T-helper 22 cell (primary cell): ENCODE measurements around the gene OXSM.

ENCODE experiments used
- DNase-seq: peaks from one replicate; pipeline ENCODE4 v3.0.0-alpha.2; 2020; ENCODE audit warnings: low read depth

The OXSM gene

DNA sequence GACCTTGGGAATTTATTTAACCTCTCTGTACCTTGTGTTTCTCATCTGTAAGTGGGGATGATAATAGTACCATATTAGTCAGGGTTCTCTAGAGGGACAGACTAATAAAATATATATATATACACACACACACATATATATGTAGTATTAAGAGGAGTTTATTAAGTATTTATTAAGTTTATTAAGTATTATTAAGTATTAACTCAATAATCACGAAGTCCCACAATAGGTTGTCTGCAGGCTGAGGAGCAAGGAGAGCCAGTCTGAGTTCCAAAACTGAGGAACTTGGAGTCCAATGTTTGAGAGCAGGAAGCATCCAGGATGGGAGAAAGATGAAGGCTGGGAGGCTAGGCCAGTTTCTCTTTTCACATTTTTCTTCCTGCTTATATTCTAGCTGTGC, 14.8 kb downstream of the OXSM start:
- no peak for DNase-seq

DNA sequence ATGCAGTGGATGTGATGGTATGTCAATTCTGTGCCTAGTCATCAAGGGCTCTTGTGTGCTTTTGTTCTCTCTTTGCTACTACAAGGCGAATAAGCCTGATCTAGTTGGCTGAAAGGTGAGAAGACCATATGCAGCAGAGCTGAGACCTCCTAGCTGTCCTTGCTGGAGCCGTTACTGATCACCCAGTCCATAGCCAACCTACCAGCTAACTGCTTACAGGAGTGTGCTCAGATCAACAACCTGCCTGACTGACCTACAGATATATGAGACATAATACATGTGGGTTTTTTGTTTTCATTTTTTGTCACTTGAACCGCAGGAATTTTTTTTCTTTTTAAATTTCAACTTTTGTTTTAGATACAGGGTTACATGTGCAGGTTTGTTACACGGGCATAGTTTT, 22.8 kb downstream of the OXSM start:
- DNase-seq, result no peak

DNA sequence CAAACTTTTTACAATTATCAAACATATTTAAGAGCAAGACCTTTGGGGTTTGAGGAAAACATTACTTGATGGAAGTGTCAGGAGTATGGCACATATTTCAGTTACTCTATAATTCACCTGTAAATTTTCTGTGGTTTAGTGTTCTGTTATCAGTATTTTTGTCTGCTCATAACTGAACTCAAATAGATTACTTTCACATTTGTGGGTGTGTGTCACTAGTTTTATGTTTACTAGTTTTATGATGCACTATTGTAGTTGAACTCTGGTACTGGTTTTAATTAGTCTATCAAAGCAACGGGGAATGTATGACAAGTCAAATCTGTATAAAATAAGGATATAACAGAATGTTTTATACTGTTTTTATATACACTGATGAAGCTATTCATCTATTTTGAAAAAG, 27.2 kb downstream of the OXSM start:
- DNase-seq, result no peak

DNA sequence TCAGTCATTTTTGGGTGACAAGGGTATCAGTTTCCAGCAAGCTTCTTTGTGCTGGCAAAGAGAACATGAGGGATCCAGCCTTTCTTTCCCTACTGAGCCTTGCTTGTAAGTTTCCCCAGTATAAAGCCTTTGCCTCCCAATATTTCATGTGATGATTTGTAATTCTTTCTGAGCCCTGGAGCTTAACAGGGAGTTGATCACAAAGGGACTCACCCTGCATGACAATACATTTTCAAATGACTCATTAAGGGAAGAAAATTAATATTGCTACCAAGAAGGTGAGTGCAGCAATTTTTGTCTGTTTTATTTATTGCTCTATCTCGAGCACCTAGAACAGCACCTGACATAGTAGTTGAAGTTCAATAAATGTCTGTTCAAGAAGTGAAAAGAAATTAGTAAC, 27.7 kb downstream of the OXSM start:
- no peak for DNase-seq

DNA sequence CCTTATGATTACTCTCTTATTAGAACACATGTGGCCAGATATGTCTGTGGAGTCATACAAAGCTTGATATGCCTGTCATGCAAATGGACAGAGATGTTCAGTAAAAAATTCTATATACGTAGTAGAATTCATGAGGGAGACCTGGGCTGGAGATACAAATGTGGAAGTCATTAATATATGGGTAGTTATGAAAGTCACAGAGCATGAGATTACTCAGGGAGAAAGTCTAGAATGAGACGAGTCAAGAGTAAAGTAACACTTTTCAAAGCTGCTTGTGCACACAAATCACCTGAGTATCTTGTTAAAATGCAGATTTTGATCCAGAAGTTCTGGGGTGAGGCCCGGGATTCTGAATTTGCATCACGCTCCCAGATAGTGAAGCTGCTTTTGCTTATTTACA, 28.4 kb downstream of the OXSM start:
- no peak for DNase-seq

DNA sequence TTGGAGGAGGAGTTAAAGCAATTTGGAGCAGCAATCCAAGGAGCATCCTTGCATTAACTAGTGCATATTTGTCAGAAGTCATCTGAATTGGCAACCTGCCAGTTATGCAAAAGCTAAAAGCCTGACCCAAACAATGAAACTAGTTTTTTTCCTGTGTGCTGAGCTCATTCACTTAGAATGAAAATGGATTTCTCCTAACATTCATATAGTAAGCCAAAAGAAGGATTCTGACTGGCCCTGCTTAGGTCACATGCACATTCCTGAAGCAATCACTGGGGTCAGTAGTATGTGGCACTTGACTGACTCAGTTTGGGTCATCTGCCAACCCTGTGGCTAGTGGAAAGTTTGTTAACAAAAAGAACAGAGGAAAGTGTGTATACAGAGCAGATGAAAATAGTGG, 30.5 kb downstream of the OXSM start:
- no peak for DNase-seq

DNA sequence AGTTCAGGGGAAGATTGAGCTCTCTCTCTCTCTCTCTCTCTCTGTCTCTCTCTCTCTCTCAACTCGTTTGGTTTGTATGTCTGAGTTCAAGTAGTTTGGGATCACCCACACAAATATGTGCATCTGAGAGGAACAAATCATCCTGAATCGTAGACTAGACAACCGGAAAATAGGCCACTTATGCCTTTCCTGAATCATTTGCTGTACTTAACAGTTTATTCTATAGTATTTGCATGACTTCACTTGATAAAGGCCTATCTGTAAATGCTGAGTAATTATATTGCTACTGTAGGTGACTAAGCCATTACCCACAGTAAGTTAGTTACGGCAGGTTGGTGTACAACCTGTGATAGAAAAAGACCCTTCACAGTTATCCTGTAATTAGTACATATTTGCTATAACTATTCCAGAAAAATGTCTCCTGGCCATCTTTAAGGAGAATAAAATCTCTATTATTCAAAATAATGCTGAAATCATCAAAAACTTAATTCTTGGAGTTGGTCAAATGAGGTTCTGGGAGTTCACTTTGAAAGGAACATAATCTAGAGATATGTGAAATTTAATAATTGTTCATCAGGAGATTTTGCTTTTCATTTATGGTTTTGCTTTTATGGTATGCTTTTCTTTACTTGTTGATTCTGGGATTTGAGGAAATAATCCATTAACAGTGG, 31.1 kb downstream of the OXSM start:
- DNase-seq, result no peak

DNA sequence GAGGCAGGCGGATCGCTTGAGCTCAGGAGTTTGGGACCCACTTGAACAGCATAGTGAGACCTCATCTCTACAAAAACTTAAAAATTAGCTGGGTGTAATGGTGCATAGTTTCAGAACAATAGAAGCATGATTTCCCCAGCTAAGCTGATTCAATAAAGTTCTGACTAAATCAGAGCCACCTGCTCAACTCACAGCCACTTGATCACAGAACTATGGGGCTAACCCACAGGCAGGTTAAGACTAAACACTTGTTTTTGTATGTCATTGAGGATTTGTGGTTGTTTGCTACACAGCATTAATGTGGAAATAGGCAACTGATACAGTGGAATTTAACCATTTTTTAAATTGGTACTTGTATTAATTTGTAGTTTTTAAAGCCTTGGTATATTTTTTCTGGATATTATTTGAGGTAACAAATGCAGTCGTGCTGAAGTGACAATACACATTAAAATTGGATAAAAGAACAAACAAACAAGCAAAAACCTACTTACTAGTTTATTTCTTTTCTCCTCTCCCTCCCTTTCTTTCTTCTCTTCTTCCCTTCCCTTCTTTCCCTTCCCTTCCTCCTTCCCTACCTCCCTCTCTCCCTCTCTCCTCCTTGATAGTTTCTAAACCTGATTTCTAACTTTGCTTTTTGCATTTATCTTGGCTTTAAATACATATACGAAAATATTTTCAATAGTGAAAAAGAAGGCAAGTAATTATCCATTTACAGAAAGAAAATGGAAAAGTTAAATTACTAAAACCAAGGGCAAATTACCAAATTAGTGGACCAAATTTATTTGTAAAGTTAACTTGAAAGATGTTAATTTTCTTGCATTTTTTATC, 32.1 kb downstream of the OXSM start:
- DNase-seq, result no peak

DNA sequence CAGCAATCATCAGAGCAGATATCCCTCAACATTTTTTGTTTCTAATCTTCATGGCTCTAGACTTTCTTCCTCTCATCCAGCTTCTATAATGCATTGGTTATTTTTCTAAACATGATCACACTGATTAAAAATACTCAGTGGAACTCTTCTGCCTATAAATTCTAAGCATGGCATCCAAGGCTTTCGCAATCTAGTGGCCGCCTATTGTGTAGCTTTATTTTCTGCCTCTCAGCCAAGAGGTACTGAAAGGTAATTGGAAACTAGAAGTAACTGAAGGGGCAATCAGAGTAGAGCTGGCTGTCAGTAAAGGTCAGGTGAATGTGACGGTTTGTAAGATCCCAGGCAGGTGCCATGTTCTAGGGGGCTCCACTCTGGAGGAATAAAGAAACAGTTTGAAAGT, 33.4 kb downstream of the OXSM start:
- DNase-seq, result no peak

DNA sequence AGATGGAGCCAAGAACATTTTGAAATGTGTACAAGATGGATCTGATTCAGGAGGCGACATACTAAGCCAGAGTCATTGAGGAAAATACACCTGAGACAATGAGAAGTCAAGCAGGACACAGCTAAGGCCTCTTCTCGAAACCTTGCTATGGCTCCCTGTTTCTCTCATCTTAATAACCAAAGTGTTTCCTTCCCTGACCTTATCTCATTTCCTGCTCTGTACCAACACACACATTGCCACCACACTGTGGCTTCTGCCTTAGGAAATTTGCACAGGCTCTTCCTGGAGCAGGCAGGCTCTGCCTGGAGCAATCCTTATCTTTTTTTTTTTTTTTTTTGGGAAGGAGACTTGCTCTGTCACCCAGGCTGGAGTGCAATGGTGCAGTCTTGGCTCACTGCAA, 36.6 kb downstream of the OXSM start:
- no peak for DNase-seq

DNA sequence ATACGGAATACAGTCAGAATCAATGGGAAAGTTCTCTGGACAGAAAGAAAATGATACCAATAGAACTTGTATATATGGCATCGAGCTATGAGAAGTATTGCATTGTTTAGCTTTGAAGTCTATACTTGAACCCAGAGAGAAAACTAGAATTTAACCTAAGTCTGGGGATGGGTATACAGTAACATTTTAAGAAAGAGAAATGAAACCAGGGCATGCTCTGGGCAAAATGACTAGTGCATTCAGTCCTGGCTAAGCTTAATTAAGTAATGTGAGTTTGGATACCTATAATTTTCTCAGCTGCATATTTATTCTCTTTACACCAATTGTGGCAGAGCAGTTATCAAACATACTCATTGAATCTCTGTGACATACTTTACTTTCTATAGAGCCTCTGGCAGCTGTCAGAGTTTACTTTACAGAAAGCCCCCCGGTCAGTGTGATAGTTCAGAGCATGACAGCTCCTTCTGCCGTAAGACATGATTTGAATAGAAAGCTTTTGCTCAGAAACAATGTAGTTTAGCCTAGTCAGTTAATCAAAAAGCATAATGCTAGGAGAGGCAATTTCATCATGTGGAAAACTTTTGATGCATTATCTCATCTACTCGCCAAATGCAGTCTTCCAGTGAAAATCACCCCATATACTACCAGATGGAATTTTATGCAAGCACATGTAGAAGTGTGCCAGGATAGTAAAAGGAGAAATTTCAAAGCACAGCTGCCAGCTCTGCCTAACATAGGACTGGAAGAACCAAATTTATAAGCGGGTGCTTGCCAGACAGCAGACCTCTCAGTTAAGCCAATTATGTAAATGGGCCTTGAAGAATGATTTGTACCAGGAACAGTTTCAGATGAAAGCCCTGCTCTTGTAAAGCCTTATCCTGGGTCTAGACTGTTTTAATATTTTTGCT, 40.7 kb downstream of the OXSM start:
- no peak for DNase-seq

DNA sequence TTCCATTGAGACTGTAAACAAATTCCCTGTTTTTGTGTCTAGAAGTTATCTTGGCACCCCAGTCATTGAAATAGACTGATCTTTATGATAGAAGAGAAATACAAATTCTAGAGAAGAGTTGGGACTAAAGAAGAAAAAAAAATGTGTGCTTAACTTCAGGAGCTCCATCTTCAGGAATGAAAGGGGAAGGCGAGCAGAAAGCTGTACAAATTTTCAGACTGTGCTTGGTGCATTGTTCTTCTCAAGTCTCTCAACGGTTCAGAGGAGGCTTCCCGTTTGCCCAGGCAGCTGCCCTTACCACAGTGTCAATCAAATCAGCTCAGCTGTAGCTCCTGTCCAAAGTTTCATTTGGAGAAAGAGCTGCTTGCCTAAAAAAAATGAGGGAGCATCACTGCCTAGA, 41.7 kb downstream of the OXSM start:
- DNase-seq, result no peak

DNA sequence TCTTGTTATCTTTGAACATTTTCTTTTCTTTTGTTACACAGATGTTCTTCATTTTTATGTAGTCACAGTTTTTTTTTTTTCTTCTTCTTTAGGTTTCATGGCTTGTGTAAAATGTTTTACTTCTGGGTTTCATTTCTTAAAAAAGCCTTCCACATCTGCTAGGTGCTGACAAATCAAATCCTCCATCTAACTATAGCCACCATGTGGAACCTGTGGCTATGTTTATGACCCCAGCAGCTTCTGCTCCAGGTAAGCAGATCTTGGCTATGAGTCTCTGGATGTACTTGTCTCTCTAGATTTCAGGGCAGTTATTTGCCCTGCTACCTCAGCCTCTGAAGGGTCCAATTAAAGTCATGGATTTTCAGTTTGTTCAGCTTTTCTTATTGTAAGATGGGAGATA, 44.5 kb downstream of the OXSM start:
- DNase-seq, result no peak

DNA sequence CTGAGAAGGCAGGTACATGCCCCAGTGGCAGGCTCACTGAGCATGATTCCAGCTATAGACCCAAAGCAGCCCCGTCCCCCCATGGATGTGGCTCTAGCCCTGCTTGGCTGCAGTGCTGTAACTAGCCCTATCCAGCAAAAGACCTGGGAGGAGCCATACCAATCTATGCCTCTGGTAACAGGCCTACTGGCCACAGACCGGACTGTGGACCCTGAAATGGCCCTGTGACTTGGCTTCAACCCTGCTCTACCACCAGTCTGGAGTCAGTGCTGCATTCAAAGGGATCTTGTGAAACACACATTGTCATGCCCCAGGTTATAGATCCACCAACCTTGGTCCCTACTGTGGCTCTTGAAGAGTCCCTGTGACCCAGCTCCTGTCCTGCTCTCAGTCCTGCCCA, 46.7 kb downstream of the OXSM start:
- no peak for DNase-seq

DNA sequence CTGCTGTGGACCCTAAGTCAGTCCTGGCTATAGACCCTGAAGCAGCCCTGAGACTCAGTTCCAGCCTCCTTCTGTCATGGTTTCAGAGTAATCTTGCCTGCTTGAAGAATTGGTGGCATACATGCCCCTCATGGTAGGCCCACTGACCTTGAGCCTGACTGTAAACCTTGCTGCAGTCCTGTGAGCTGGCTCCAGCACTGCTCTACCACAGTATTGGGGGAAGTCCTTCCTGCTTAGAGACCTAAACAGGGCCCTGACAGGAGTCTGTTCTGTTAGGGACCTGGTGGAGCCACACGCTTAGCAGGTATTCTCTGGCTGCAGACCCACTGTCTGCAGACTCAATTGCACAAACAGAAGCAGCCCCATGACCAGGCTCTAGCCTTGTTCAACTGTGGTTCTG, 47.1 kb downstream of the OXSM start:
- no peak for DNase-seq

DNA sequence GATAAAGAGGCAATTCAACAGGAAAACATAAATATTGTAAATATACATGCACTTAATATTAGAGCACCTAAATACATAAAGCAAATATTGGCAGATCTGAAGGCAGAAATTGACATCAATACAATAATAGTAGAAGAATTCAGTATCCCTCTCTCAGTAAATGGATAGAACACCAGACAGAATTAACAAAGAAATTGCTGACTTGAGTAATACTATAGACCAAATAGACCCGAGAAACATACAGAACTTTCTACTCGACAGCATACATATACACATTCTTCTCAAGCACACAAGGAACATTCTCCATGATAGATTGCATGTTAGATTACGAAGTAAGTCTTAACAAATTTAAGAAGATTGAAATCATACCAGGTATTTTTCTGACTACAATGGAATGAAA, 50.2 kb downstream of the OXSM start:
- DNase-seq, result no peak

DNA sequence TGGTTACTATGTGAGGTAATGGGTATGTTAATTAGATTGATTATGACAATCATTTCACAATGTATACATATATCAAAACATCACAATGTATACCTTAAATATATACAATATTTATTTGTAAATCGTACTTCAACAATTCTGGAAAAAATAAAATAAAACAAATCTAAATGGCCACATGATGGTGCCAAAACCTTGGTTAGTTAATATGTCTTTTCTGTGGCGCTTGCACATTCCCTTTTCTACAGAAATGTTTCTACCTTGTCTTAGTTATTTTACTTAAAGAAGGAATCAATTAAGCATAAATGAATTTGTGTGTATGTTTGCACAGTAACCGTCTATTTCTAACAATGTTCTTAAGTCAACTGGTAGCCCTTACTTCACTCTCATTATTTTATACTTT, 53.4 kb downstream of the OXSM start:
- DNase-seq, result no peak
